ENCODE results near the gene GPX4. TPM values are rescaled to one million over a fixed set of nuclear protein-coding genes. Genes with fewer than 3 reads are reported as not detected.

The GPX4 gene
- total and polyA plus RNA-seq, 10 of the 15 experiments (the other 5 are each of a cell fraction or from before 2014, with no cell fraction given), result 33.3 to 749 (median 297) TPM

- POLR2A ChIA-PET, result interaction anchor here (0.7 kb wide), 1 partner anchor 130 kb away, joined by 4 read pairs; the partner anchor contains the start of gene RNU6-2
- SMC1A ChIA-PET (ENCODE audit: uncharacterized antibody, unreplicated experiment), result no interaction called here
- RAD21 ChIA-PET (ENCODE audit: unreplicated experiment), result no interaction called here
- Histone ChIP-seq H3K4me2 (ENCODE audit: control insufficient read depth, insufficient read depth) (no peak overlapping the region), H3K4me3 (no peak overlapping the region), H3K27ac (ENCODE audit: control insufficient read depth, insufficient read depth) (no peak overlapping the region), H3K9me3 (replicated peaks; ENCODE audit: control insufficient read depth, insufficient read depth, low read length) (no peaks in the 10 kb centered on the region), H3K36me3 (ENCODE audit: control insufficient read depth in 2 of 2, insufficient read depth in 2 of 2, low read length in 1 of 2) (peaks cover 4 to 21% of the 10 kb centered on the region in 2 experiments; a peak in 3 of 4 replicates), H4K20me1 (ENCODE audit: control insufficient read depth, insufficient read depth) (no peaks in the 10 kb centered on the region; the same call in none of the 2 replicates), H3K9ac (ENCODE audit: control insufficient read depth, insufficient read depth, low read length) (no peak overlapping the region), H3K27me3 (replicated peaks in 1 of 2; ENCODE audit: control insufficient read depth in 2 of 2, insufficient read depth in 2 of 2, low read length in 1 of 2) (no peaks in the 10 kb centered on the region), H3K4me1 (ENCODE audit: control insufficient read depth, insufficient read depth, low read length) (no peaks in the 10 kb centered on the region), H2AFZ (ENCODE audit: control insufficient read depth, low read depth, low read length) (no peak overlapping the region), H3K79me2 (ENCODE audit: control insufficient read depth, insufficient read depth, low read length) (no peaks in the 10 kb centered on the region)
- TF ChIP-seq RAD51 (IDR thresholded peaks at IDR 0.05), result no peak
- TF ChIP-seq LARP7 (IDR thresholded peaks at IDR 0.05), result no peak
- TF ChIP-seq MEF2A (IDR thresholded peaks at IDR 0.05; ENCODE audit: insufficient read depth, low read depth, low read length), result no peak
- TF ChIP-seq WRNIP1 (IDR thresholded peaks at IDR 0.05; ENCODE audit: borderline replicate concordance, low read depth, low read length), result no peak
- TF ChIP-seq BMI1 (IDR thresholded peaks at IDR 0.05; ENCODE audit: borderline replicate concordance), result no peak
- TF ChIP-seq CHD4 (IDR thresholded peaks at IDR 0.05), result no peak
- no peak for TF ChIP-seq SMAD1 (IDR thresholded peaks at IDR 0.05; ENCODE audit: low read depth, partially characterized antibody)
- TF ChIP-seq REST (IDR thresholded peaks at IDR 0.05; ENCODE audit: low read depth, low read length), result no peak
- TF ChIP-seq ZBED1 (IDR thresholded peaks at IDR 0.05; ENCODE audit: borderline replicate concordance), result no peak
- no peak for TF ChIP-seq CTCF (IDR thresholded peaks at IDR 0.05 in 2 of 3, conservative IDR thresholded peaks at IDR 0.05 in 1 of 3; ENCODE audit: control insufficient read depth in 2 of 3, extremely low read depth in 1 of 3, insufficient read depth in 1 of 3, low read depth in 3 of 3, low read length in 3 of 3)
- TF ChIP-seq STAT3 (IDR thresholded peaks at IDR 0.05; ENCODE audit: low read depth, low read length), result no peak
- TF ChIP-seq SUPT20H (IDR thresholded peaks at IDR 0.05; ENCODE audit: borderline replicate concordance, control insufficient read depth, low read depth, low read length), result no peak
- no peak for TF ChIP-seq BRCA1 (IDR thresholded peaks at IDR 0.05; ENCODE audit: low read depth, low read length)
- TF ChIP-seq SREBF1 (IDR thresholded peaks at IDR 0.05; ENCODE audit: low read length), result no peak
- TF ChIP-seq NKRF (conservative IDR thresholded peaks at IDR 0.05), result no peak
- no peak for TF ChIP-seq IRF3 (IDR thresholded peaks at IDR 0.05)
- CTCF ChIA-PET, result no interaction called here
- in situ Hi-C loops (cut with MboI) (no loop called here), intact Hi-C loops (cut with micrococcal nuclease; ENCODE audit: unreplicated experiment) (no loop called here)
- WGBS (ENCODE audit: insufficient coverage, insufficient replicate concordance, low lambda C conversion rate, missing lambda C conversion rate), result 78% methylated on average over 7 of the region's 12 CpGs
- BruUV-seq (replicated peaks), result no TSS peak
- ATAC-seq (peak; percentile 20; the same call in 2 of the 3 replicates), DNase-seq (ENCODE audit: low read depth, low spot score) (no peak), FAIRE-seq (no peak)
Measured at GRCh38 chr19:1151037-1151724, 47.4 kb downstream of the GPX4 start.
